Neural progenitor cell (in vitro differentiated cells): ENCODE results near the gene IRAK1. TPM values are rescaled to one million over a fixed set of nuclear protein-coding genes. Genes with fewer than 3 reads are reported as not detected.

ENCODE experiments used
- DNase-seq: peaks from one replicate; pipeline ENCODE4 v3.0.0-alpha.2; 2016; ENCODE audit warnings: low spot score
- H2AFZ ChIP-seq: fragments of 200-600 bp; sonication (generic); replicated peaks from 2 replicates; pipeline ENCODE4 v1.6.1; 2016; ENCODE audit warnings: antibody characterized with exemption
- H3F3A ChIP-seq: fragments of 200-600 bp; sonication (generic); 2 replicates; pipeline ENCODE4 v1.6.1; 2016; ENCODE audit warnings: antibody characterized with exemption, low read depth
- H3K27ac ChIP-seq: fragments of 200-600 bp; sonication (generic); 2 replicates; pipeline ENCODE4 v1.5.1; 2016; ENCODE audit warnings: mild to moderate bottlenecking
- H3K27me3 ChIP-seq: fragments of 200-600 bp; sonication (generic); 2 replicates; pipeline ENCODE4 v1.6.1; 2016; ENCODE audit warnings: mild to moderate bottlenecking, moderate library complexity
- H3K36me3 ChIP-seq: fragments of 200-600 bp; sonication (generic); 2 replicates; pipeline ENCODE4 v1.5.1; 2016
- H3K4me1 ChIP-seq: fragments of 200-600 bp; sonication (generic); 2 replicates; pipeline ENCODE4 v1.6.1; 2016; ENCODE audit warnings: mixed run types
- H3K4me2 ChIP-seq: fragments of 200-600 bp; sonication (generic); 2 replicates; pipeline ENCODE4 v1.6.1; 2016
- H3K4me3 ChIP-seq: fragments of 200-600 bp; sonication (generic); 2 replicates; pipeline ENCODE4 v1.5.1; 2016
- H3K79me2 ChIP-seq: fragments of 200-600 bp; sonication (generic); 2 replicates; pipeline ENCODE4 v1.6.1; 2016; ENCODE audit warnings: low read depth
- H3K9ac ChIP-seq: fragments of 200-600 bp; sonication (generic); 2 replicates; pipeline ENCODE4 v1.6.1; 2016
- H3K9me3 ChIP-seq: fragments of 200-600 bp; sonication (generic); 2 replicates; pipeline ENCODE4 v1.5.1; 2016; ENCODE audit warnings: low read depth
- H4K20me1 ChIP-seq: fragments of 200-600 bp; sonication (generic); 2 replicates; pipeline ENCODE4 v1.6.1; 2016; ENCODE audit warnings: low read depth
- H3K27ac Mint-ChIP-seq: 3 replicates; pipeline ENCODE4 v1.8.0; 2021; ENCODE audit warnings: mixed read lengths
- H3K27me3 Mint-ChIP-seq: 2 replicates; pipeline ENCODE4 v1.8.0; 2022; ENCODE audit warnings: low read depth, mild to moderate bottlenecking, inconsistent platforms, moderate library complexity, mixed read lengths; ENCODE audit not compliant: insufficient read depth
- H3K36me3 Mint-ChIP-seq: 3 replicates; pipeline ENCODE4 v1.8.0; 2021; ENCODE audit warnings: mixed read lengths
- H3K4me1 Mint-ChIP-seq: 3 replicates; pipeline ENCODE4 v1.8.0; 2021; ENCODE audit warnings: mixed read lengths
- H3K4me3 Mint-ChIP-seq: 3 replicates; pipeline ENCODE4 v1.8.0; 2021; ENCODE audit warnings: mild to moderate bottlenecking, moderate library complexity, mixed read lengths
- H3K9me3 Mint-ChIP-seq: 3 replicates; pipeline ENCODE4 v1.8.0; 2020; ENCODE audit warnings: mixed read lengths
- CTCF ChIP-seq: fragments of 200-600 bp; sonication (generic); IDR thresholded peaks from 2 replicates; pipeline ENCODE4 v1.5.1; 2017; ENCODE audit warnings: antibody characterized with exemption, mild to moderate bottlenecking
- EZH2 ChIP-seq: fragments of 200-600 bp; sonication (generic); IDR thresholded peaks from 2 replicates; pipeline ENCODE4 v1.6.1; 2017; ENCODE audit warnings: antibody characterized with exemption, mild to moderate bottlenecking, moderate library complexity
- EZH2phosphoT487 ChIP-seq: fragments of 200-600 bp; sonication (generic); IDR thresholded peaks from 2 replicates; pipeline ENCODE4 v1.6.1; 2017; ENCODE audit warnings: antibody characterized with exemption
- total RNA-seq: library from RNA; depleted of rRNA; stranded (reverse); fragments of >200 nt; gene quantifications from 2 replicates; pipeline ENCODE4 v1.2.3, GENCODE V29; 2015; ENCODE audit warnings: low replicate concordance

Gene IRAK1
- total RNA-seq, 1 donor from 2014 or later, result 6.8 TPM

DNA sequence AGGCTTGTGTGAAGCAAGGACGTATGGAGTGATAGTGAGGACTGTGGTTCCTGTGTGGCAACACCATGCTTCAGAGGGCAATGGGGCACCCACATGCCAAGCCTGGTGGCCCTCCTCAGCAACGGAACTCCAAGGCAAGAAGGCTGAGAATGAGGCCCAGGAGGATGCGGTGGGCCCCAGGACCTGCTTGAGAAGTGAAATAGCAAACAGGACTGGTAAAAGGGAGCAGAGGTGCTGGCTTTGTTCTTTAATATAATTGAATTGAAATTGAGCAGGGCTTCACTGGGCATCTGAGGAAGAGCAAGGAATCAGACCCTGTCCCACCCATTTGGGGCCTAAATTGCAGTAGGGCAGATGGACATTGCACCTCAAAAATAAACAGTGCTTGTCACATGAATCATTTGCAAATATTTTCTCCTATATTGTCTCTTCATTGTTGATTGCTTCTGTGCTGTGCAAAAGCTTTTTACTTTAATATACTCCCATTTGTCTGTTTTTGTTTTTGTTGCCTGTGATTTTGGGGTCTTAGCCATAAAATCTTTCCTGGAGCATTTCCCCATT, 44.9 kb downstream of the IRAK1 start:
- Histone ChIP-seq H3K9ac (no peak overlapping the region), H3K27ac (no peak overlapping the region), H3K9me3 (no peaks in the 10 kb centered on the region), H3K4me1 (peaks cover 2% of the 10 kb centered on the region), H4K20me1 (peaks cover 3% of the 10 kb centered on the region), H2AFZ (no peak overlapping the region), H3K27me3 (no peaks in the 10 kb centered on the region), H3K4me2 (no peak overlapping the region), H3K36me3 (no peaks in the 10 kb centered on the region), H3F3A (peaks cover 30% of the 10 kb centered on the region), H3K4me3 (no peak overlapping the region), H3K79me2 (peaks cover 9% of the 10 kb centered on the region)
- Mint-ChIP-seq H3K4me1 (peaks cover 25% of the 10 kb centered on the region), H3K9me3 (no peaks in the 10 kb centered on the region), H3K27ac (peak overlapping the region; percentile 43), H3K27me3 (peaks cover 10% of the 10 kb centered on the region), H3K36me3 (peaks cover 4% of the 10 kb centered on the region), H3K4me3 (peak overlapping the region; percentile 92)
- no peak for DNase-seq
- TF ChIP-seq EZH2 (no peak), CTCF (no peak), EZH2phosphoT487 (no peak)

- H3K27ac ChIP-seq, result no peak overlapping the region
Measured at GRCh38 chrX:153974003-153974725, 45.5 kb downstream of the IRAK1 start.

DNA sequence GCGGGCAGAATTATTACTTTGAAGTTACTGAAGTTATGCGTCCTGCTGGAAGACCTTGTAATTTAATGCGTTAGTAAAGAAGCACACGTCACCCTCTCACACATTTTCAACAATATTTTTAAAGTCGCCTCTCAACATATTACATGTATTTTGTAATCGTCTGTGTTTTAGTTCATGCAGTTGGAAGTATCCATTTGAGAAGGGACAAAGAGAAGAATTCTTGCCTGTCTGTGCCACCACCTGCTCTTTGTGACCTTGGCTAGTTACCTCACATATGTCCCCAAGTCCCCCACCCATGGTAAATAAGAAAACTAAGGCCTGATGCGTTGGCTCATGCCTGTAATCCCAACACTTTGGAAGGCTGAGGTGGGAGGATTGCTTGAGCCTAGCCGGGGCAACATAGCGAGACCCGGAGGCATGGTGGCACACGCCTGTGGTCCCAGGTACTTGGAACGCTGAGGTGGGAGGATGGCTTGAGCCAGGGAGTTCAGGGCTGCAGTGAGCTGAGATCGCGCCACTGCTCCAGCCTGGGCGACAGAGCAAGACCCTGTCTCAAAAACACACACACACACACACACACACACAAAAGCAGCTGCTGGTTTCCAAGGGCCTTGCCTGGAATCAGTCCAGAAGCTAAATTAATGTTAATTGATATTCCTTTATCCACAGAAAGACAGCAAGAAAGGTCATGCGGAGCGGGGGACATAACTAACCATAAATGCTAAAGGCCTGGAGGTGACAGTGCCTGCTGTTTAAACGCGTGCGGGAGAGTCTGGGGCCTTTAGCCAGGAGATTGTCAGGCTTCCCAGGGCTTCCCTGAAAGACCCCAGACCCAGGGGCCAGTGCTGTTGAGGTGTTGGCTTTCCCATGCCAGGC, 46.3 kb downstream of the IRAK1 start:
- peak overlapping the region; percentile 80 for H3K4me3 ChIP-seq
- H3K36me3 ChIP-seq, result no peaks in the 10 kb centered on the region
- H3K27me3 ChIP-seq, result no peaks in the 10 kb centered on the region
- Mint-ChIP-seq H3K9me3 (no peaks in the 10 kb centered on the region), H3K27me3 (peaks cover 10% of the 10 kb centered on the region), H3K4me1 (peaks cover 36% of the 10 kb centered on the region), H3K36me3 (peaks cover 4% of the 10 kb centered on the region), H3K4me3 (peak overlapping the region; percentile 92), H3K27ac (peak overlapping the region; percentile 98)
- H3K4me2 ChIP-seq, result peak overlapping the region; percentile 72
- peaks cover 9% of the 10 kb centered on the region for H3K4me1 ChIP-seq
- TF ChIP-seq EZH2 (no peak), EZH2phosphoT487 (no peak), CTCF (no peak)
- peaks cover 24% of the 10 kb centered on the region for H3K79me2 ChIP-seq
- no peaks in the 10 kb centered on the region for H3K9me3 ChIP-seq
- no peak overlapping the region for H2AFZ ChIP-seq
- H3K27ac ChIP-seq, result peak overlapping the region; percentile 100
- H3F3A ChIP-seq, result peaks cover 35% of the 10 kb centered on the region
- peaks cover 17% of the 10 kb centered on the region for H4K20me1 ChIP-seq
- H3K9ac ChIP-seq, result peak overlapping the region; percentile 70
- no peak for DNase-seq

More at GRCh38 chrX:153974003-153974725, 45.5 kb downstream of the IRAK1 start:
- Histone ChIP-seq H2AFZ (no peak overlapping the region), H3K27me3 (no peaks in the 10 kb centered on the region), H3K9ac (no peak overlapping the region), H3K4me3 (no peak overlapping the region), H3K4me1 (peaks cover 2% of the 10 kb centered on the region), H3K4me2 (peak overlapping the region; percentile 72), H4K20me1 (peaks cover 9% of the 10 kb centered on the region), H3K36me3 (no peaks in the 10 kb centered on the region), H3K9me3 (no peaks in the 10 kb centered on the region), H3F3A (peaks cover 35% of the 10 kb centered on the region), H3K79me2 (peaks cover 16% of the 10 kb centered on the region)
- H3K4me3 Mint-ChIP-seq, result peak overlapping the region; percentile 92
- H3K27ac Mint-ChIP-seq, result peak overlapping the region; percentile 53
- H3K36me3 Mint-ChIP-seq, result peaks cover 4% of the 10 kb centered on the region
- peaks cover 30% of the 10 kb centered on the region for H3K4me1 Mint-ChIP-seq
- H3K27me3 Mint-ChIP-seq, result peaks cover 10% of the 10 kb centered on the region
- TF ChIP-seq CTCF, result no peak
- TF ChIP-seq EZH2, result no peak
- TF ChIP-seq EZH2phosphoT487, result no peak
- no peaks in the 10 kb centered on the region for H3K9me3 Mint-ChIP-seq
- DNase-seq, result no peak
